ENCODE data around the gene ZBTB33. TPM values are rescaled to one million over a fixed set of nuclear protein-coding genes. Genes with fewer than 3 reads are reported as not detected.
A peak's percentile ranks its signal among the peaks of the same experiment; 100 is the strongest.

ZBTB33 gene
- total RNA-seq, 4 donors from 2014 or later, result 19.5 to 29.7 (median 25.5) TPM

GRCh38 chrX:120236687-120237479 lies 13.7 kb upstream of the ZBTB33 start:
- TF ChIP-seq POLR2A (IDR thresholded peaks at IDR 0.05), result no peak
- no peak for TF ChIP-seq CTCF (IDR thresholded peaks at IDR 0.05)
- TF ChIP-seq POLR2AphosphoS5 (IDR thresholded peaks at IDR 0.05), result no peak
- TF ChIP-seq EP300 (IDR thresholded peaks at IDR 0.05), result no peak

GRCh38 chrX:120238933-120239332 lies 11.7 kb upstream of the ZBTB33 start:
- no peak overlapping the region for H3K27ac ChIP-seq
- H3K36me3 ChIP-seq, result no peaks in the 10 kb centered on the region
- H3K27me3 ChIP-seq, result no peaks in the 10 kb centered on the region
- WGBS, result 81% methylated on average over 4 of the region's 4 CpGs
- H3K4me3 ChIP-seq, result no peak overlapping the region
- TF ChIP-seq CTCF (IDR thresholded peaks at IDR 0.05) (no peak), POLR2A (IDR thresholded peaks at IDR 0.05) (no peak), EP300 (IDR thresholded peaks at IDR 0.05) (no peak), POLR2AphosphoS5 (IDR thresholded peaks at IDR 0.05) (no peak)
- DNase-seq (ENCODE audit: low spot score in 2 of 2), result no peak
- H3K4me1 ChIP-seq, result peaks cover 13% of the 10 kb centered on the region
- H3K9me3 ChIP-seq, result no peaks in the 10 kb centered on the region

More at GRCh38 chrX:120236687-120237479, 13.7 kb upstream of the ZBTB33 start:
- Histone ChIP-seq H3K4me1 (no peaks in the 10 kb centered on the region), H3K9me3 (no peaks in the 10 kb centered on the region), H3K27ac (no peak overlapping the region), H3K4me3 (no peak overlapping the region), H3K27me3 (no peaks in the 10 kb centered on the region), H3K36me3 (no peaks in the 10 kb centered on the region)
- 61% methylated on average over 3 of the region's 3 CpGs for WGBS
- no peak for DNase-seq (ENCODE audit: low spot score in 2 of 2)

GRCh38 chrX:120242813-120243212 lies 7.8 kb upstream of the ZBTB33 start:
- H3K4me3 ChIP-seq, result no peak overlapping the region
- TF ChIP-seq EP300 (IDR thresholded peaks at IDR 0.05) (no peak), POLR2AphosphoS5 (IDR thresholded peaks at IDR 0.05) (no peak), POLR2A (IDR thresholded peaks at IDR 0.05) (no peak), CTCF (IDR thresholded peaks at IDR 0.05) (no peak)
- WGBS, result 68% methylated on average over 5 of the region's 5 CpGs
- no peak overlapping the region for H3K27ac ChIP-seq
- DNase-seq (ENCODE audit: low spot score in 2 of 2), result no peak
- H3K27me3 ChIP-seq, result no peaks in the 10 kb centered on the region
- no peaks in the 10 kb centered on the region for H3K36me3 ChIP-seq
- H3K4me1 ChIP-seq, result peaks cover 16% of the 10 kb centered on the region
- no peaks in the 10 kb centered on the region for H3K9me3 ChIP-seq

- TF ChIP-seq POLR2A (IDR thresholded peaks at IDR 0.05) (no peak), EP300 (IDR thresholded peaks at IDR 0.05) (no peak), POLR2AphosphoS5 (IDR thresholded peaks at IDR 0.05) (no peak), CTCF (IDR thresholded peaks at IDR 0.05) (no peak)
- Histone ChIP-seq H3K27me3 (no peaks in the 10 kb centered on the region), H3K27ac (peak overlapping the region; percentile 91), H3K4me3 (peak overlapping the region; percentile 69), H3K9me3 (no peaks in the 10 kb centered on the region), H3K4me1 (peaks cover 16% of the 10 kb centered on the region), H3K36me3 (no peaks in the 10 kb centered on the region)
- no peak for DNase-seq (ENCODE audit: low spot score in 2 of 2)
- WGBS, result 35% methylated on average over 16 of the region's 16 CpGs
Observed at GRCh38 chrX:120244395-120244734, 6.2 kb upstream of the ZBTB33 start.

- 43% methylated on average over 30 of the region's 43 CpGs for WGBS
- TF ChIP-seq POLR2AphosphoS5 (IDR thresholded peaks at IDR 0.05), result peak in 1 of 3 donors; percentile 10
- TF ChIP-seq EP300 (IDR thresholded peaks at IDR 0.05), result no peak
- Histone ChIP-seq H3K27ac (peak overlapping the region; percentile 91), H3K4me1 (peaks cover 16% of the 10 kb centered on the region), H3K4me3 (peak overlapping the region; percentile 69), H3K9me3 (no peaks in the 10 kb centered on the region), H3K27me3 (no peaks in the 10 kb centered on the region), H3K36me3 (no peaks in the 10 kb centered on the region)
- DNase-seq (ENCODE audit: low spot score in 2 of 2), result peak; percentile 84
Observed at GRCh38 chrX:120244735-120245498, 5.7 kb upstream of the ZBTB33 start.

Data from suprapubic skin (tissue), 4 donors.